Measurements from ENCODE around the gene SLC25A21.
"Not testable (repeated sequence)": the region's sequence is repeated elsewhere in the genome, so short reads cannot be mapped to it uniquely, and the experiment has no call there.

Gene SLC25A21

GRCh38 chr14:36824854-36825253 lies 347.6 kb downstream of the SLC25A21 start:
- DNase-seq, result no peak
- TF ChIP-seq GATA1 (IDR thresholded peaks at IDR 0.05; ENCODE audit: low read depth, low read length) (no peak), POLR2A (IDR thresholded peaks at IDR 0.05; ENCODE audit: low read length) (no peak)

- DNase-seq, result no peak
- no peak for TF ChIP-seq POLR2A (IDR thresholded peaks at IDR 0.05; ENCODE audit: low read length)
- no peak for TF ChIP-seq GATA1 (IDR thresholded peaks at IDR 0.05; ENCODE audit: low read depth, low read length)
These were observed 348.8 kb downstream of the SLC25A21 start for GRCh38 chr14:36823651-36824050.

GRCh38 chr14:36822685-36823084 lies 349.7 kb downstream of the SLC25A21 start:
- TF ChIP-seq POLR2A (IDR thresholded peaks at IDR 0.05; ENCODE audit: low read length) (no peak), GATA1 (IDR thresholded peaks at IDR 0.05; ENCODE audit: low read depth, low read length) (no peak)
- DNase-seq, result no peak

DNA sequence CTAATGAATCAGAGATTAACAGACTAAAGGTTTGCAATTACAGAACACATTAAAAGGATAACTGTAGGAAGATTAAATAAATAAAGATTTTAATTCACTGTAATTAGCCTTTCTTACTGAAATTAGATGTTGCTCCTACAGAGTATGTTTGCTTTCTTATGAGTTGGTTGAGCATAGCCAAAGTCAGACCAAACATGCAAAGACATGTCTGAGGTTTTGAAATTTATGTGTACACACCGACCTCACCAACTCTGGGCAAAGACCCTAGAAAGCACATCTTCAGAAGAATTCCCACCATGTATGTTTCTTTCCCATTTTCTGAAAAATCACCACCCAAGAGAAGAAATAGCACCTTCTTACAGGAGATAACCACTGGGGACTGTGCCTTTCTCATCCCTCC lies 351.5 kb downstream of the SLC25A21 start:
- no peak for TF ChIP-seq POLR2A (IDR thresholded peaks at IDR 0.05; ENCODE audit: low read length)
- TF ChIP-seq GATA1 (IDR thresholded peaks at IDR 0.05; ENCODE audit: low read depth, low read length), result no peak
- peak; percentile 6 to 10 for DNase-seq

- no peak for DNase-seq
- TF ChIP-seq POLR2A (IDR thresholded peaks at IDR 0.05; ENCODE audit: low read length) (no peak), GATA1 (IDR thresholded peaks at IDR 0.05; ENCODE audit: low read depth, low read length) (no peak)
These were observed 352.2 kb downstream of the SLC25A21 start for GRCh38 chr14:36820111-36820709.

- peak; percentile 16 to 43 for DNase-seq
- no peak for TF ChIP-seq GATA1 (IDR thresholded peaks at IDR 0.05; ENCODE audit: low read depth, low read length)
- TF ChIP-seq POLR2A (IDR thresholded peaks at IDR 0.05; ENCODE audit: low read length), result no peak
These were observed 353.5 kb downstream of the SLC25A21 start for GRCh38 chr14:36818794-36819384.

DNA sequence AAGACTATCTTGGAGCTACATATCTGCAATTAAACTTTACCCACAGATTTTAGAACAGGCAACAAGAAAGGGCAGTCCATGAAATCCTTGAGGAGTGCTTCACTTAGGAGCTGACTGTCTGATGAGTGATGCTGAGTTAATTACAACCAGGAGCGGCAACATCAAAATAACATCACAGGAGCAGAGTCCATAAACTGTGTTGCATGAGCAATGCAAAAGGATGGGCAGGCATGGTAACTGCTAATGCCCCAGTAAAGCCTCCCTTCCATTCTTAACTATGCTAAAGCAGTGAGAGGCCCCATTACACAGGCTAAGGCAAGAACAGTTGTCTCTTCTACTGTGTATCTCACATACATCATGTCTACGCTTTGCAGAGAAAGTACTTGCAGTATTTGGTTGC lies 354.2 kb downstream of the SLC25A21 start:
- TF ChIP-seq GATA1 (IDR thresholded peaks at IDR 0.05; ENCODE audit: low read depth, low read length), result no peak
- TF ChIP-seq POLR2A (IDR thresholded peaks at IDR 0.05; ENCODE audit: low read length), result no peak
- DNase-seq, result no peak

- TF ChIP-seq GATA1 (IDR thresholded peaks at IDR 0.05; ENCODE audit: low read depth, low read length) (no peak), POLR2A (IDR thresholded peaks at IDR 0.05; ENCODE audit: low read length) (no peak)
- DNase-seq, result no peak
These were observed 355.1 kb downstream of the SLC25A21 start for GRCh38 chr14:36817071-36817930.

DNA sequence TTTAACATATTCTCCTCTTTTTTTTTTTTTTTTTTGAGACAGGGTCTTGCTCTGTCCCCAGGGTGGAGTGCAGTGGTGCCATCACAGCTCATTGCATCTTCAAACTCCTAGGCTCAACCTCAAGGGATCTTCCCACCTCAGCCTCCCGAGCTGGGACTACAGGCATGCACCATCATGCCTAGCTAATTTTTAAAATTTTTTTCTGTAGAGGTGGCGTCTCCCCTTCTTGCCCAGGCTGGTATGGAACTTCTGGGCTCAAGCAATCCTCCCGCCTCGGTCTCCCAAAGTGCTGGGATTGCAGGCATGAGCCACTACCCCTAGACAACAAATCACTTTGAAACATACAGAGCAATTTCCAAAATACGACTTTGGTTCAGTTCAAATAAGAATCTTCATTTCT lies 355.9 kb downstream of the SLC25A21 start:
- DNase-seq, result no peak
- TF ChIP-seq GATA1 (IDR thresholded peaks at IDR 0.05; ENCODE audit: low read depth, low read length), result no peak
- no peak for TF ChIP-seq POLR2A (IDR thresholded peaks at IDR 0.05; ENCODE audit: low read length)

DNA sequence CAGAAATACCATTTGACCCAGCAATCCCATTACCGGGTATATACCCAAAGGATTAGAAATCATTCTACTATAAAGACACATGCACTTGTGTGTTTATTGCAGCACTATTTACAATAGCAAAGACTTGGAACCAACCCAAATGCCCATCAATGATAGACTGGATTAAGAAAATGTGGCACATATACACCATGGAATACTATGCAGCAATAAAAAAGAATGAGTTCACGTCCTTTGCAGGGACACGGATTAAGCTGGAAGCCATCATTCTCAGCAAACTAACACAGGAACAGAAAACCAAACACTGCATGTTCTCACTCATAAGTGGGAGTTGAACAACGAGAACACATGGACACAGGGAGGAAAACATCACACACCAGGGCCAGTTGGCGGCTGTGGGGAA lies 357.6 kb downstream of the SLC25A21 start:
- not testable (repeated sequence) for DNase-seq

DNA sequence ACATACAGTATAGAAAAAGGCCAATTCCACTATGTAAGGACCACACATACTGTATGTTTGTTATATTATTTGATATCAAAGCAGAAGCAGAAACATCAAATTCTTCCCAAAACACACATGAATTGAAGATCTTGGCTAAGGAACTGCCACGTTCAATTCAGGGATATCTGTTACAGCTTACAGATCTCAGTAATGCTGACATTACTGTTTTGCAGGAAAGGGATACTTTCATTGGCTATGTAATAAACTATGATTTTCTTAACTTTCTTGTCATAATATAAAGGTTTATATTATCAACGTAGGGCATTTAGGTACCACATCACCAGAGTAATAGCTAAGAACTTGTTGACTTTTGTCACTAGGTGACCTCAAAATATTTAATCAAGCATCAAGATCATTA lies 362.2 kb downstream of the SLC25A21 start:
- DNase-seq, result no peak

DNA sequence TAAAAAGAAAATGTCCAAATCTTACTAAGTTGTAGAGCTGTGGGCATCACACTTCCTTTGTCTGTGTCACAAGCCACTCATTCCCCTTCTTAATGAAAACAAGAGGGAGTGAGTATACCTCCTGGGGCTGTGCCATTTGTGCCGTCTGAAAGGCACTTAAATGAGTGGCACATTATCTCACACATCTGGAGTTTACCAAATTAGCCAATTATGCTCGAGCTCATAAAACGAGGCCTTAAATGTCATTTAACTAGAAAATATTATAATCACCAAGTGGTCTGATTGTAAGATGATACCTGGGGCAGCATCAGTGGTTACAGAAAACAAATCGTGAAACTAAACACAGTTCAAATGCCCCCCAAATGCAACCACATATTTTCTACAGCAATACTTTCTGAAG lies 364.7 kb downstream of the SLC25A21 start:
- DNase-seq, result no peak
- TF ChIP-seq POLR2A (IDR thresholded peaks at IDR 0.05; ENCODE audit: low read length) (no peak), GATA1 (IDR thresholded peaks at IDR 0.05; ENCODE audit: low read depth, low read length) (no peak)

More for the DNA sequence above, 362.2 kb downstream of the SLC25A21 start:
- TF ChIP-seq POLR2A (IDR thresholded peaks at IDR 0.05; ENCODE audit: low read length), result no peak
- TF ChIP-seq GATA1 (IDR thresholded peaks at IDR 0.05; ENCODE audit: low read depth, low read length), result no peak

GRCh38 chr14:36805131-36805559 lies 367.3 kb downstream of the SLC25A21 start:
- DNase-seq, result no peak
- no peak for TF ChIP-seq GATA1 (IDR thresholded peaks at IDR 0.05; ENCODE audit: low read depth, low read length)
- no peak for TF ChIP-seq POLR2A (IDR thresholded peaks at IDR 0.05; ENCODE audit: low read length)

DNA sequence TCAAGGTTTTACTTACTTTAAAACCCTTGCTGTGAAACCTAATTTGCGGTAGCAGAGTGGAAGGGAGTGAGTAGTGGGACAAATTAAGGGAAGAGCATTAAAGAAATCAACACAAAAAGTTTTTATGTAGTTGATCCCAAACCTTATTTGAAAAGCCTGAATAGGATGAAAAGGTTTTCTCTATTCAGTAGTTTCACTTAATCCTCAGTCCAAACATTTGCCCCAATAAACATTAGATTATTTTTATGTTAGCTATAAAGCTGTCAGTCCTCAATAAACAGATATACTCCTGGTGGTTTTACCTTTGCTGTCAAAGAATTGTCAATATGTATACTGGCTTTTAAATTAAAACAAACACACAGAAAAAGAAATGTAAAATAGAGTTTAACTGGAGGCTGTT lies 374.8 kb downstream of the SLC25A21 start:
- DNase-seq, result no peak
- TF ChIP-seq GATA1 (IDR thresholded peaks at IDR 0.05; ENCODE audit: low read depth, low read length), result no peak
- TF ChIP-seq POLR2A (IDR thresholded peaks at IDR 0.05; ENCODE audit: low read length), result no peak
